ENCODE results near the gene CPNE9. TPM values are rescaled to one million over a fixed set of nuclear protein-coding genes. Genes with fewer than 3 reads are reported as not detected.

CPNE9 gene
- total RNA-seq, 1 donor from 2014 or later: 0.20 TPM

DNA sequence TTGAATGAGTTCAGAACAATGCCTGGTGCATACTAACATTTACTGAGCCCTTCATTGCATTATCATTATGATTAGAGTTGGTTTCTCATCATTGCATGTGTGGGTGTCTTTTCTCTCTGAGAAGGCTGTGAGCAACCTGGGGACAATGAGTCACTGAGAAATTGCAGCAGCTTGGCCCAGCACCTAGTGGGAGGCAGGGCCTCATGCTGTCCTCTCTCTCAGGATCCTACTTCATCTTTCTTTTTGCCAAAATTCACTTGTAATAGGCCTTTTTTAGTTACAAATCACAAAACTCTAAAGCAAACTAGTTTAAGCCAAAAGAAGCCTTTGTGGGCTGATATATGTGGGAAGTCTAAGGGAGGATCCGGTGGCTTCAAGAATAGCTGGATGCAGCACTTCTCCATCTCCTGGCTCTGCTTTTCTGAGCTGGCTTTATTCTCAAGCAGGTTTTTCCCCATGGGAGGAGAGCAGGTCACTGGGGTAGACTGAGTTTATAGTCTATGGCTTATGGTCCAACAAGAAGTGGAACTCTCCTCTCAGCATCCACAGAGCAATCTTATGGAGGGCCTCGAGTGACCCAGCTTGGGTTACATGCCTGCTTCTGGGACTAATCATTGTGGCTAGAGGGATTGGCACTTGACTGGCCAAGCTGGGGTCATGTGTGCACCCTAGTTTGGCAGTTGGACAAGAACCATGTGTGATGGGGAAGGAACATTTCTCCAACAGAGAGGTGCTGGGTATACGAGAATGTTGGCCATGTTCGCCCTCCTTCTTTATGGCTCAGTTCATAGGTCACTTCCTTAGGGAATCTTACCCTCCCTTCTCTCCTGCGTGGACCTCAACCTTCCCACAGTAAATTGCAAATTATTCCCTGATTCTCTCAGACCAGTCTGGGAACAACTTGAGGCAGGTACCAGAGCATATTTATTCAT is 74.8 kb downstream of the CPNE9 start:
- Mint-ChIP-seq H3K4me1 (ENCODE audit: low read depth, unreplicated experiment) (peaks cover 34% of the 10 kb centered on the region), H3K9me3 (ENCODE audit: unreplicated experiment) (peaks cover 2% of the 10 kb centered on the region), H3K4me3 (ENCODE audit: unreplicated experiment) (no peak overlapping the region), H3K27ac (ENCODE audit: unreplicated experiment) (no peak overlapping the region), H3K36me3 (ENCODE audit: low read depth, unreplicated experiment) (peaks cover 11% of the 10 kb centered on the region), H3K27me3 (ENCODE audit: low read depth, unreplicated experiment) (no peaks in the 10 kb centered on the region)
- Histone ChIP-seq H3K9ac (ENCODE audit: low read length) (no peak overlapping the region), H3K4me2 (ENCODE audit: low read length) (peak overlapping the region; percentile 26), H2AFZ (ENCODE audit: low read depth, low read length) (no peak overlapping the region), H3K4me1 (ENCODE audit: insufficient read depth, low read length) (peaks cover 13% of the 10 kb centered on the region), H3K4me3 (ENCODE audit: insufficient read depth, low read depth, low read length) (no peak overlapping the region), H4K20me1 (ENCODE audit: insufficient read depth, low read length) (no peaks in the 10 kb centered on the region), H3K36me3 (ENCODE audit: insufficient read depth, low read length) (peaks cover 16% of the 10 kb centered on the region), H3K27ac (ENCODE audit: low read depth, low read length) (peak overlapping the region; percentile 20), H3K79me2 (ENCODE audit: insufficient read depth, low read length) (no peaks in the 10 kb centered on the region), H3K27me3 (ENCODE audit: insufficient read depth, low read length) (no peaks in the 10 kb centered on the region), H3K9me3 (ENCODE audit: insufficient read depth, low read depth, low read length) (no peaks in the 10 kb centered on the region)
- peak; percentile 68 for DNase-seq (ENCODE audit: low read depth)
- no peak for FAIRE-seq
- TF ChIP-seq EZH2 (IDR thresholded peaks at IDR 0.05; ENCODE audit: insufficient read depth, low read length): no peak

DNA sequence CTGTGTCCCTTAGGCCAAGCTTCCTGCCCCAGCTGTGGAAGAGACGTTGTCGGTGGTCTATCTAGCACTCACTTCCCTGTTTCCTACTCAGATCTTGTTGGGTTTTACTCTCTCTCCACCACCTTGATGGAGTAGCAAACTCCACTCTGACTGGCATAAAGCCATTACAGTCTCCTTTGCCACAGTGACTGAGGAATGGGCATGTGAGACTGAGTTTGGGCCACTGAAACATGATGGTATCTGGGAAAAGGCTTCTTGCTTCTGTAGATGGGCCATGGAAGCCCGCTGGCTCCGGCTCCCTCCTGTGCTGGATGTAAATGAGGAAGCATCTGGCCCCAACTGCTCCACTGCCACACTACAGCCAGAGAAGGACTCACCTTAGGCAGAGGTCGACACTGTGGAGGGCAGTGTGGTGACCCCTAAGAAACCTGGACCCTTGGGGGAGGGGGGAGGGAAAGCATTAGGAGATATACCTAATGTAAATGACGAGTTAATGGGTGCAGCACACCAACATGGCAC is 75.5 kb downstream of the CPNE9 start:
- H4K20me1 ChIP-seq (ENCODE audit: insufficient read depth, low read length): no peaks in the 10 kb centered on the region
- no peaks in the 10 kb centered on the region for H3K79me2 ChIP-seq (ENCODE audit: insufficient read depth, low read length)
- no peak overlapping the region for H3K27ac Mint-ChIP-seq (ENCODE audit: unreplicated experiment)
- no peak overlapping the region for H3K4me3 Mint-ChIP-seq (ENCODE audit: unreplicated experiment)
- DNase-seq (ENCODE audit: low read depth) (no peak), FAIRE-seq (no peak)
- peaks cover 18% of the 10 kb centered on the region for H3K36me3 ChIP-seq (ENCODE audit: insufficient read depth, low read length)
- no peaks in the 10 kb centered on the region for H3K27me3 Mint-ChIP-seq (ENCODE audit: low read depth, unreplicated experiment)
- peaks cover 11% of the 10 kb centered on the region for H3K36me3 Mint-ChIP-seq (ENCODE audit: low read depth, unreplicated experiment)
- H3K4me2 ChIP-seq (ENCODE audit: low read length): no peak overlapping the region
- H2AFZ ChIP-seq (ENCODE audit: low read depth, low read length): no peak overlapping the region
- no peak overlapping the region for H3K4me3 ChIP-seq (ENCODE audit: insufficient read depth, low read depth, low read length)
- no peak for TF ChIP-seq EZH2 (IDR thresholded peaks at IDR 0.05; ENCODE audit: insufficient read depth, low read length)
- TF ChIP-seq, protein P1, sequence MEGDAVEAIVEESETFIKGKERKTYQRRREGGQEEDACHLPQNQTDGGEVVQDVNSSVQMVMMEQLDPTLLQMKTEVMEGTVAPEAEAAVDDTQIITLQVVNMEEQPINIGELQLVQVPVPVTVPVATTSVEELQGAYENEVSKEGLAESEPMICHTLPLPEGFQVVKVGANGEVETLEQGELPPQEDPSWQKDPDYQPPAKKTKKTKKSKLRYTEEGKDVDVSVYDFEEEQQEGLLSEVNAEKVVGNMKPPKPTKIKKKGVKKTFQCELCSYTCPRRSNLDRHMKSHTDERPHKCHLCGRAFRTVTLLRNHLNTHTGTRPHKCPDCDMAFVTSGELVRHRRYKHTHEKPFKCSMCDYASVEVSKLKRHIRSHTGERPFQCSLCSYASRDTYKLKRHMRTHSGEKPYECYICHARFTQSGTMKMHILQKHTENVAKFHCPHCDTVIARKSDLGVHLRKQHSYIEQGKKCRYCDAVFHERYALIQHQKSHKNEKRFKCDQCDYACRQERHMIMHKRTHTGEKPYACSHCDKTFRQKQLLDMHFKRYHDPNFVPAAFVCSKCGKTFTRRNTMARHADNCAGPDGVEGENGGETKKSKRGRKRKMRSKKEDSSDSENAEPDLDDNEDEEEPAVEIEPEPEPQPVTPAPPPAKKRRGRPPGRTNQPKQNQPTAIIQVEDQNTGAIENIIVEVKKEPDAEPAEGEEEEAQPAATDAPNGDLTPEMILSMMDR (IDR thresholded peaks at IDR 0.05; ENCODE audit: insufficient read depth, low read depth, low read length): no peak
- peaks cover 13% of the 10 kb centered on the region for H3K4me1 ChIP-seq (ENCODE audit: insufficient read depth, low read length)
- peaks cover 2% of the 10 kb centered on the region for H3K9me3 Mint-ChIP-seq (ENCODE audit: unreplicated experiment)
- H3K27me3 ChIP-seq (ENCODE audit: insufficient read depth, low read length): no peaks in the 10 kb centered on the region
- H3K4me1 Mint-ChIP-seq (ENCODE audit: low read depth, unreplicated experiment): peaks cover 34% of the 10 kb centered on the region
- H3K9ac ChIP-seq (ENCODE audit: low read length): no peak overlapping the region
- H3K27ac ChIP-seq (ENCODE audit: low read depth, low read length): no peak overlapping the region
- no peaks in the 10 kb centered on the region for H3K9me3 ChIP-seq (ENCODE audit: insufficient read depth, low read depth, low read length)

Other genes with a start within 250 kb of the CPNE9 start
- gene LHFPL4, start 150.0 kb upstream of the CPNE9 start, total RNA-seq: 0.11 TPM in 1 of 2 replicates, not detected in the other
- gene MTMR14, start 54.3 kb upstream of the CPNE9 start, total RNA-seq: 27.5 and 27.6 TPM in 2 replicates
- gene BRPF1, start 27.9 kb downstream of the CPNE9 start, total RNA-seq: 19.5 TPM in 2 replicates
- 15.3 and 17.9 TPM in 2 replicates for gene OGG1, start 46.1 kb downstream of the CPNE9 start, total RNA-seq
- gene CAMK1, start 66.1 kb downstream of the CPNE9 start, total RNA-seq: 5.1 and 7.1 TPM in 2 replicates
- 54.5 and 58.7 TPM in 2 replicates for gene TADA3, start 88.6 kb downstream of the CPNE9 start, total RNA-seq
- 187 and 205 TPM in 2 replicates for gene ARPC4, start 89.2 kb downstream of the CPNE9 start, total RNA-seq
- gene TTLL3, start 106.4 kb downstream of the CPNE9 start, total RNA-seq: 25.4 and 29.8 TPM in 2 replicates
- gene RPUSD3, start 140.2 kb downstream of the CPNE9 start, total RNA-seq: 35.4 and 36.2 TPM in 2 replicates
- not detected in 2 replicates for gene CIDEC, start 176.4 kb downstream of the CPNE9 start, total RNA-seq
- 31.7 and 33.6 TPM in 2 replicates for gene JAGN1, start 186.8 kb downstream of the CPNE9 start, total RNA-seq
- 3.7 and 4.6 TPM in 2 replicates for gene IL17RE, start 199.0 kb downstream of the CPNE9 start, total RNA-seq
- 20.1 and 23.9 TPM in 2 replicates for gene IL17RC, start 213.3 kb downstream of the CPNE9 start, total RNA-seq
- 18.8 and 26.2 TPM in 2 replicates for gene CRELD1, start 230.0 kb downstream of the CPNE9 start, total RNA-seq
- gene PRRT3, start 248.6 kb downstream of the CPNE9 start, total RNA-seq: 2.2 and 2.4 TPM in 2 replicates